ENCODE measurements around the gene FMO5.
"Not testable (repeated sequence)": the region's sequence is repeated elsewhere in the genome, so short reads cannot be mapped to it uniquely, and the experiment has no call there.

FMO5 gene

DNA sequence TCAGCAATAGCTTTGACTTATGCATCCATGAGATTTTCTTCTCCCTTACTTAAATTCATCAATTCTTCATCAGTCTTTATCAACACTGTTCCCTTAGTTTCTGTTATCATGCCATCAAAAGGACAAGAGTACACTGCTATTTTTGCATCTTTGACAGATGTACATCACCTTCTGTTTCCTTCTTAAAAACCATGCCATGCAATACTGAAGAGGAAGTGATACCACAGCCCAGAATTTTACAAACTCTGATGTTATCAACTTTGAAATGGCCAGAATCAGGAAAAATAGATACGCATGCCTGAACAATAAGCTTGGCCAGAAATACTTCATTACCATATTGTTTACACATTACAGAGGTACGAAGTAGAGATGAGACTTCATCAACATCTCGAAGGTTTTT, 21.1 kb downstream of the FMO5 start:
- DNase-seq, result no peak

DNA sequence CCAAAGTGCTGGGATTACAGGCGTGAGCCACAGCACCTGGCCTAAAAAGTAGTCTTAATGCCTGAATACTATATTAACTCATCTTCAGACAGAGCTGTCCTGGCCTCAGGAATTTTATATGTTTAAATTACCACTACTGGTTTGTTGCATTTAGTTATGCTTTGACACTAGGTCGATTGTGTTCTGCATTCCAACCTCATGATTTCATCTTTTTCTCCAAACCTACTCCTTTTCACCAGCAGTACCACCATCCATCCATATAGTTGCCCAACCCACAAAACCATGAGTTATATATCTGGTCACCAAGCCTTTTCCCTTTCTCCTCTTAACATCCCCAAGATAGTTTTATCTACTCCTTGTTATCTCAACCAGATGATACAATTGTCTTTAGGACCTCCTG, 22.6 kb downstream of the FMO5 start:
- no peak for DNase-seq

DNA sequence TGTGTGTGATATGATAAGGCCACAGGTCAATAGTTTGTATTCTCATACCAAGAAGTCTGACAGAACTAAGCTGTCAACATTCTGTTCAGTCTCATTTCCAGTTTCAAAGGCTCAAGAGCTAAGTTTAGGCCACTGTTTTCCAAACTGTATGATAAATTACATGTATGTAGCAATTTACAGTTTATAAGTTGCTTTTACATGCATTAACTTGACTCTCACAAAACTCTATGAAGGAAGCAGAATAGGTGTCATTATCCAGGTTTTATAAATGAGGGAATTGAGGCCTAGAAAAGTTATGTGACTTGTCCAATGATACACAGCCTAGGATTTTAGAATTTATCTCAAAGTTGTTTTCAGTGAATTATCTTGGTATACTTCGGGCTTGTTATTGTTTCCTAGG, 23.4 kb downstream of the FMO5 start:
- no peak for DNase-seq

GRCh38 chr1:147201276-147201675, 23.9 kb downstream of the FMO5 start:
- no peak for DNase-seq

DNA sequence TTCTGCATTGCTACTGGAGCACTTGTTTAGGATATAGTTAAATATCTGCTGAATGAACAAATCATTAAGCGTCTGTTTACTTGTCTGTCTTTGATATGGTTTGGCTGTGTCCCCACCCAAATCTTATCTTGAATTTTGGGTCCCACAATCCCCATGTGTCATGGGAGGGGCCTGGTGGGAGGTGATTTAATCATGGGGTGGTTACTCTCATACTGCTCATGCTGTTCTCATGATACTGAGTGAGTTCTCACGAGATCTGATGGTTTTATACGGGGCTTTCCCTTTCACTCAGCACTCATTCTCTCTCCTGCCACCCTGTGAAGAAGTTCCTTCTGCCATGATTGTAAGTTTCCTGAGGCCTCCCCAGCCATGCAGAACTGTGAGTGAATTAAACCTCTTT, 27.8 kb downstream of the FMO5 start:
- not testable (repeated sequence) for DNase-seq

- DNase-seq, result no peak
These were observed 35.6 kb downstream of the FMO5 start for GRCh38 chr1:147189514-147189913.

DNA sequence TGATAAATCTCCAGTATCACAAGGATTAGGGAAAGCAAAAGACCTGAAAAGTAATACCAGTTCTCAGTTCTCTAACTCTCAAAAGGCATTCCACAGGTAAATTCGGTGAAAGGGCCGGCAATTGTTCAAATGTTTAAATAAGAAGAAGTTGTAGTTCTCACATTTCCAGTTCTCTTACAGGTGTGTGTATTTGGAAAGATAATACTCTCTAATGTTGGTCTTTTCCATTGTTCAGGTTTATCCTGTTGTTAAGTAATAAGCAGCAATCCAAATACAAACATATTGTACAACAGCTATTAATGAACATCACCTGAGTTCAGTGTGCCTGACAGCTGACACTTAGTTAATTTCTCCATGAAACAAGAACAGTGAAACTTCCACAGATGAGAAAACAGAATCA, 39.7 kb downstream of the FMO5 start:
- no peak for DNase-seq

GRCh38 chr1:147177611-147178380, 47.3 kb downstream of the FMO5 start:
- DNase-seq, result no peak

GRCh38 chr1:147172168-147173016, 52.7 kb downstream of the FMO5 start, which contains the start of gene PRKAB2:
PRKAB2 (minus strand) TSS chr1:147172470; CDS start chr1:147172144, 326 bp downstream.
- peak; percentile 66 for DNase-seq

DNA sequence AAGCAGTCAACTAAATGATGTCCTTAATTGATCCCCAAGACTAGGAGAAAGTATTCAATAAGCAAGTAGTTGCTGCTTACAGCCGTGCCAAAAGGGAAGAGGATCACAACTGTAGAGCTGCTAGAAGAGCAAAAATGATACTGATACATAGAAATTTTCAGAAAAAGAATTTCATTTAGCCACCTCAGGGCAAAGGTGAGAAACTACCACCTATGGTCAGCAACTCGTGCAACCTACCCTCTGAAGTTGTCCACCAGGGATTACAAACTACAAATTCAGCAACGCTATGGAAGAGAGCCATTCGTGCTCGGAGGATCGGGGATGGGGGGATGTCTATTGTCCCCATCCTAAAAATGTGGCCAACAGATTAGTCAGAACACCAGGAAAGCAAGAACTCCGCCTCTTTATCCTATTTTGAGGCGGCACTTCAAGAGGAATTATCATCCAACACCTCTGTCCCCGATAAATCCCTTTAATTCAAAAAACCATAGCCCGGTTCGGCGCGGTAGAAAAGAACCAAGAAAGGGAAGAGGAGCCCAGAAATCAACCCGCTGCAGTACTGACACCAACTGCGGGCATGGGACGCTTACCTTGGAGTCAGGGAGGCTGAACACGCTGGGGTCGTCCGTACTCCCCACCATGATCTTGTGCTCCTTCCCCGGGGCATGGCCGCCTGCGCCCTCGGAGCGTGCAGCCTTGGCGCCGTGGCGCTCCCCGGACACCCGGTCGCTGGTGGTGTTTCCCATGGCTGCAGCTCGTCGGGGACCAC, 53.6 kb downstream of the FMO5 start:
- DNase-seq, result no peak

DNA sequence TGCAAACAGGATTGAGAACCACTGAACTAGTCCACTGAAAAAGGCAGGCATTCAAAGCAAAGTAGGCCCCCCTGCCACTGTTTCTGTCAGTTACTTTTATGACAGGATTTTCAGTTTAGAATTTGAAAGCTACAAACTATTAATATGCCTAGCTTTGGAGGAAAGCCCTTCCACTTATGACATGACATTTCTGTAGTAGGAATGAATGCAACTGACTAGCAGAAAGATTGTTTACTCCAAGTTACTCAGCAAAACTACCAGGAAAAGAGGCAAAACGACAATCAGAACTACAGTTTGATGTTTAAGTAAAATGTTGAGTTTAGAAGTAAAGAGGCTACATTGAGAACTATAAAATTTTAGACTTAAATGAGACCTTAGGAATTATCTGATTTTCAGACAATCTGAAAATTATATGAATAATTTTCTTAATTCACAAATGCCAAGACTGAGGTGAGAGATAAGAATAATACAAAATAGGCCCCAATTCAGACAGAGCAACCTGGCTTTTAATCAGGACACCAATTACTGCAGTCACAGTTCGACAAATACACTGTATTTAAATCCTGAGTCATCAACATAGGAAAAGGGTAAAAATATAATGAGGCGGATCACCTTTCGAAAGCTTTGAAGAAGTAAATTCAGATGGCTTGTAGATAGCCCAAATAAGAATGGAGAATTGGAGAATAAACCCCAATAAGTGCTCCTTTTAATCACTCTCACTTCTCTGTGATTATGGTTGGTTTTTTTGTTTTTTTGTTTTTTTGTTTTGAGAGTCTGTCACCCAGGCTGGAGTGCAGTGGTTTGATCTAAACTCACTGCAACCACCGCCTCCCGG, 55.1 kb downstream of the FMO5 start:
- no peak for DNase-seq

- no peak for DNase-seq
These were observed 56.0 kb downstream of the FMO5 start for GRCh38 chr1:147169171-147169570.

GRCh38 chr1:147168626-147169058, 56.5 kb downstream of the FMO5 start:
- DNase-seq, result peak; percentile 45

GRCh38 chr1:147167365-147167764, 57.8 kb downstream of the FMO5 start:
- DNase-seq, result no peak

GRCh38 chr1:147163019-147163418, 62.1 kb downstream of the FMO5 start:
- no peak for DNase-seq

DNA sequence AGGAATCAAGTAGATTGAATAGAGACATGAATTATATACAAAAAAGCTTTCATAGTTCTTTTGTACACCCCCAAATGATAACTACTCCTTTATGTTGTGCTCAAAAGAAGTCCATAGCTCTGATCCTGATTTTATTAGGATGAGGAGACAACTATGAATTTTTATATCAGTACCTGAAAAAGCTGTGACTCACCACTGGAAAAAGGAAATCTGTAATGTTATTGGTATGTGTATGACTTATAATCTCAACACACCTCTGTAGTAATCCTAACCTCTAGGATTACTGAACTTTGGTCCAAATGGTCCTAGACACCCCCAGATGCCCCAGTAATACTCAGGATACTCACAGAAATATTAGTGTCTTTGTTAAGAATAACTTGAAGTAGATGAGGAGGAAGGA, 63.0 kb downstream of the FMO5 start:
- no peak for DNase-seq

DNA sequence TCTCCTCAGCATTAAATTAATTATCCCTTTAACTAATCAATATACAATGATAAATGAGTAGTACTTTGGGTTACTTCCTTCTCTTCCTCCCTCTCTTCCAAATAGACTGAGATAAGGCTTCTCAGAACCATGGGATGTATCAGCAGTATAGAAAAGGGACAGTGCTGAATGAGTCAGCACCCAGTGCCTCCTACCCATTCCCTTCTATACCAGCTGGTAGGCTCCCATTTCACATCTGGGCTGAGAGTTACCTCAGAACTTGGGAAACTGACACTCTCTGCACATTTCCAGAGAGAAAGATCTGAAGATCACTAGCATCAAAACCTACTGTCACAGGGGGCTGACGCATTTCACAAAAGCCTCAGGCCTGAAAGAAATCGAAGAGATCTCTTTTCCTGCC, 68.0 kb downstream of the FMO5 start:
- DNase-seq, result not testable (repeated sequence)

GRCh38 chr1:147156642-147157041, 68.5 kb downstream of the FMO5 start:
- no peak for DNase-seq

DNA sequence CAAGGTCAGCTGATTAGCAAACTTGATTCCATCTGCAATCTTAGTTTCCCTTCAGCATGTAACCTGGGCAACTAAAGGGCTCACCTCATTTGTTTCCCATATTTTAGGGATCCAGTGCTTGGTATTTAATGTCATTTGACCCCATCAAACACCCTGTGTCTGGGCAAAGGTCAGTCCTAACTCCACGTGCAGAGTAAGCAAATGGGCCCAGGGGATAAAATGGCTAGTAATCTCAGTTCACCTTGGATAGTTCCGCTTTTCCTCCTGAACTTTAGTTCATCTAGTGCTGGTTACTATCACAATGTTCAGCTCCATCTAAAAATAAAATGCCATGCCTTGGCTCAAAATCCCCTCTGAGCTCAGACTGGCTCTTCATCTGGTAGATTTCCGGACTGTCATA, 72.4 kb downstream of the FMO5 start:
- no peak for DNase-seq

- DNase-seq, result no peak
These were observed 73.9 kb downstream of the FMO5 start for GRCh38 chr1:147151244-147151643.

DNA sequence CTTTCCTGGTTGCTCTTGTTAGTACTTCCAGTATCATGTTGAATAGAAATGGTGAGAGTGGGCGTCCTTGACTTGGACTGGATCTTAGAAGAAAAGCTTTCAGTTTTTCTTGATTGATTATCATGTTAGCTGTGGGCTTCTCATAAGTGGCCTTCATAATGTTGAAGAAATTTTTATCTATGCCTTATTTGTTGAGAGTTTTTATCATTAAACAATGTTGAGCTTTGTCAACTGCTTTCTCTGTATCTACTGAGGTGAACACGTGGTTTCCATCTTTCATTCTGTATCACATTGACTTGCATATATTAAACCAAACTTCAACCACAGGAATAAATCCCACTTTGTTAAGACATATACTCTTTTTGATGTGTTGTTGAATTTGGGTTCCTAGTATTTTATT, 82.3 kb downstream of the FMO5 start:
- no peak for DNase-seq
